ELF-1 (cell line): ENCODE measurements around the gene CAMK2B.
A peak's percentile ranks its signal among the peaks of the same experiment; 100 is the strongest.
"Not testable (repeated sequence)": the region's sequence is repeated elsewhere in the genome, so short reads cannot be mapped to it uniquely, and the experiment has no call there.

ENCODE experiments used
- DNase-seq: peaks from one replicate; pipeline ENCODE4 v3.0.0-alpha.2; 2016; ENCODE audit warnings: low read depth, low spot score

CAMK2B gene

GRCh38 chr7:44217852-44218402 lies 107.5 kb downstream of the CAMK2B start:
- DNase-seq, result no peak

GRCh38 chr7:44217223-44217714 lies 108.1 kb downstream of the CAMK2B start:
- no peak for DNase-seq

- DNase-seq, result no peak
These were observed 108.7 kb downstream of the CAMK2B start for GRCh38 chr7:44216521-44217222.

- DNase-seq, result no peak
These were observed 109.4 kb downstream of the CAMK2B start for GRCh38 chr7:44216019-44216418.

GRCh38 chr7:44215531-44215930 lies 109.9 kb downstream of the CAMK2B start:
- no peak for DNase-seq

- DNase-seq, result no peak
These were observed 111.5 kb downstream of the CAMK2B start for GRCh38 chr7:44213877-44214388.

GRCh38 chr7:44213206-44213876 lies 112.1 kb downstream of the CAMK2B start:
- DNase-seq, result no peak

GRCh38 chr7:44212581-44213184 lies 112.7 kb downstream of the CAMK2B start:
- no peak for DNase-seq

- no peak for DNase-seq
These were observed 113.4 kb downstream of the CAMK2B start for GRCh38 chr7:44212018-44212417.

GRCh38 chr7:44211126-44211675 lies 114.2 kb downstream of the CAMK2B start:
- DNase-seq, result no peak

- DNase-seq, result no peak
These were observed 115.3 kb downstream of the CAMK2B start for GRCh38 chr7:44210107-44210506.

- DNase-seq, result no peak
These were observed 117.3 kb downstream of the CAMK2B start for GRCh38 chr7:44208085-44208484.

- no peak for DNase-seq
These were observed 119.4 kb downstream of the CAMK2B start for GRCh38 chr7:44206008-44206407.

- no peak for DNase-seq
These were observed 123.6 kb downstream of the CAMK2B start for GRCh38 chr7:44201813-44202212.

GRCh38 chr7:44200699-44201461 lies 124.5 kb downstream of the CAMK2B start, which contains the start of gene YKT6:
Gene YKT6 (plus strand): TSS chr7:44200978. CDS start chr7:44201136, 158 bp downstream.
- DNase-seq, result peak; percentile 97

GRCh38 chr7:44200163-44200562 lies 125.2 kb downstream of the CAMK2B start:
- not testable (repeated sequence) for DNase-seq

- DNase-seq, result no peak
These were observed 127.9 kb downstream of the CAMK2B start for GRCh38 chr7:44197474-44197873.

GRCh38 chr7:44196450-44196872 lies 128.9 kb downstream of the CAMK2B start:
- peak; percentile 63 for DNase-seq

- DNase-seq, result no peak
These were observed 129.5 kb downstream of the CAMK2B start for GRCh38 chr7:44195889-44196288.

GRCh38 chr7:44194562-44195145 lies 130.7 kb downstream of the CAMK2B start:
- DNase-seq, result no peak

- no peak for DNase-seq
These were observed 131.3 kb downstream of the CAMK2B start for GRCh38 chr7:44194069-44194468.
